H1 (cell line): ENCODE data around the gene SEMA6A.

ENCODE experiments used
- CEBPB ChIP-seq: IDR thresholded peaks from 2 replicates; pipeline ENCODE4 v1.6.1; 2012; ENCODE audit warnings: low read depth, low read length
- EZH2 ChIP-seq: fragments of 200-600 bp; sonication (generic); IDR thresholded peaks from 2 replicates; pipeline ENCODE4 v1.7.1; 2012; ENCODE audit warnings: low read depth, mild to moderate bottlenecking, moderate library complexity, low read length, inconsistent platforms; ENCODE audit not compliant: severe bottlenecking
- POLR2A ChIP-seq, 2 experiments: IDR thresholded peaks; 1 replicate in 1 of 2; 2 replicates in 1 of 2; pipeline ENCODE4 v1.6.1; 2011; ENCODE audit warnings: low read depth in 2 of 2, low read length in 2 of 2, mild to moderate bottlenecking in 2 of 2; ENCODE audit errors: control extremely low read depth in 1 of 2
- RAD21 ChIP-seq, 2 experiments: IDR thresholded peaks in 1 of 2; conservative IDR thresholded peaks in 1 of 2; 2 replicates each; pipeline ENCODE4 v1.6.1; 2011; ENCODE audit warnings: low read depth in 2 of 2, low read length in 2 of 2, improper control_type of control experiment in 1 of 2, inconsistent platforms in 1 of 2, mild to moderate bottlenecking in 1 of 2, moderate library complexity in 1 of 2
- SP1 ChIP-seq: IDR thresholded peaks from 2 replicates; pipeline ENCODE4 v1.6.1; 2011; ENCODE audit warnings: low read depth, low read length
- YY1 ChIP-seq: IDR thresholded peaks from 2 replicates; pipeline ENCODE4 v1.6.1; 2011; ENCODE audit warnings: low read depth, mild to moderate bottlenecking, low read length
- TF ChIP-seq, protein P1 (sequence below), 3 experiments: IDR thresholded peaks; 1 replicate in 2 of 3; 2 replicates in 1 of 3; pipeline versions ENCODE4 v1.5.1 to v1.6.1; 2011; ENCODE audit warnings: low read length in 3 of 3, mild to moderate bottlenecking in 3 of 3, inconsistent platforms in 2 of 3, low read depth in 1 of 3, moderate library complexity in 1 of 3; ENCODE audit not compliant: insufficient read depth in 1 of 3; ENCODE audit errors: control extremely low read depth in 1 of 3
- TF ChIP-seq, protein P2 (sequence below): IDR thresholded peaks from 2 replicates; pipeline ENCODE4 v1.6.1; 2012; ENCODE audit warnings: inconsistent platforms

DNA sequence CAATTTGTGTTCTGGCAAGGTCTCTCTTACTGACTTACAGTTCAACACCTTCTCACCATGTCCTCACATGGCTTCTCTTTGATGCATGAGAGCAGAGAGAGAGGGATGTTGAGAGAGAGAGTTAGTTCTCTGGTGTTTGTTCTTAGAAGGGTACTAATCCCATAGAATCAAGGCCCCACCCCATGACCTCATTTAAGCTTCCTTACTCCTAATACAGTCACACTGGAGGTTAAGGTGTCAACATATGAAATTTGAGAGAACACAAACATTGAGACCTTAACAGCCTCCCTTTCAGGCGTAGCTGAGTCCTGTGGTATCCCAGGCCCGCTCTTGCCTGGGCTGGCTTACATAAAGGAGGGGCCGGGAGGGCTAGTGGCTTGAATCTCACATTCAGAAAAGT lies 10.6 kb upstream of the SEMA6A start:
- no peak for TF ChIP-seq EZH2
- no peak for TF ChIP-seq YY1
- TF ChIP-seq POLR2A (IDR thresholded peaks at IDR 0.05; ENCODE audit: control extremely low read depth in 1 of 2, low read depth in 2 of 2, low read length in 2 of 2), result no peak
- TF ChIP-seq RAD21 (IDR thresholded peaks at IDR 0.05 in 1 of 2, conservative IDR thresholded peaks at IDR 0.05 in 1 of 2; ENCODE audit: low read depth in 2 of 2, low read length in 2 of 2), result no peak
- no peak for TF ChIP-seq SP1
- TF ChIP-seq, protein P1, sequence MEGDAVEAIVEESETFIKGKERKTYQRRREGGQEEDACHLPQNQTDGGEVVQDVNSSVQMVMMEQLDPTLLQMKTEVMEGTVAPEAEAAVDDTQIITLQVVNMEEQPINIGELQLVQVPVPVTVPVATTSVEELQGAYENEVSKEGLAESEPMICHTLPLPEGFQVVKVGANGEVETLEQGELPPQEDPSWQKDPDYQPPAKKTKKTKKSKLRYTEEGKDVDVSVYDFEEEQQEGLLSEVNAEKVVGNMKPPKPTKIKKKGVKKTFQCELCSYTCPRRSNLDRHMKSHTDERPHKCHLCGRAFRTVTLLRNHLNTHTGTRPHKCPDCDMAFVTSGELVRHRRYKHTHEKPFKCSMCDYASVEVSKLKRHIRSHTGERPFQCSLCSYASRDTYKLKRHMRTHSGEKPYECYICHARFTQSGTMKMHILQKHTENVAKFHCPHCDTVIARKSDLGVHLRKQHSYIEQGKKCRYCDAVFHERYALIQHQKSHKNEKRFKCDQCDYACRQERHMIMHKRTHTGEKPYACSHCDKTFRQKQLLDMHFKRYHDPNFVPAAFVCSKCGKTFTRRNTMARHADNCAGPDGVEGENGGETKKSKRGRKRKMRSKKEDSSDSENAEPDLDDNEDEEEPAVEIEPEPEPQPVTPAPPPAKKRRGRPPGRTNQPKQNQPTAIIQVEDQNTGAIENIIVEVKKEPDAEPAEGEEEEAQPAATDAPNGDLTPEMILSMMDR (IDR thresholded peaks at IDR 0.05; ENCODE audit: control extremely low read depth in 1 of 3, insufficient read depth in 1 of 3, low read depth in 1 of 3, low read length in 3 of 3), result no peak
- no peak for TF ChIP-seq CEBPB
- TF ChIP-seq, protein P2, sequence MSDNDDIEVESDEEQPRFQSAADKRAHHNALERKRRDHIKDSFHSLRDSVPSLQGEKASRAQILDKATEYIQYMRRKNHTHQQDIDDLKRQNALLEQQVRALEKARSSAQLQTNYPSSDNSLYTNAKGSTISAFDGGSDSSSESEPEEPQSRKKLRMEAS, result no peak
